GM12891 (cell line): ENCODE measurements around the gene NDUFS1.

ENCODE experiments used
- POLR2AphosphoS5 ChIP-seq: IDR thresholded peaks from 2 replicates; pipeline ENCODE4 v1.6.1; 2011; ENCODE audit warnings: low read depth, low read length, control low read depth
- TAF1 ChIP-seq: IDR thresholded peaks from 2 replicates; pipeline ENCODE4 v1.6.1; 2011; ENCODE audit warnings: low read depth, low read length, control low read depth

GRCh38 chr2:206160807-206161179 is 1.5 kb upstream of the NDUFS1 start:
- TF ChIP-seq TAF1 (no peak), POLR2AphosphoS5 (no peak)
